ENCODE data around the gene GLI1. TPM values are rescaled to one million over a fixed set of nuclear protein-coding genes. Genes with fewer than 3 reads are reported as not detected.

The GLI1 gene
- total and polyA plus RNA-seq, 5 donors, result 0.59 to 3.1 (median 2.2) TPM

Small RNAs within 50 kb of the gene (microRNA-seq; reads per million reads assigned to microRNA genes)
- 0 to 0.42 reads per million in 2 donors for gene MIR616
- 0 reads per million in 2 donors for gene MIR6758

Other genes starting within 250 kb of the GLI1 start
- gene NXPH4, start 243.0 kb upstream of the GLI1 start, total RNA-seq, result under 1 TPM in 3 of 4 donors, not detected in 1; 0.11 to 0.39 (median 0.29) TPM
- 1.2 TPM for gene NXPH4, start 243.0 kb upstream of the GLI1 start, polyA plus RNA-seq
- gene SHMT2, start 230.1 kb upstream of the GLI1 start, total RNA-seq, result 10 to 100 TPM; 27.4 to 33.2 (median 29.9) TPM
- gene SHMT2, start 230.1 kb upstream of the GLI1 start, polyA plus RNA-seq, result 17.9 TPM
- gene STAC3, start 208.6 kb upstream of the GLI1 start, total RNA-seq, result 1 to 10 TPM in 3 of 4 donors, under 1 TPM in 1; 0.91 to 2.3 (median 1.6) TPM
- gene STAC3, start 208.6 kb upstream of the GLI1 start, polyA plus RNA-seq, result 1.2 TPM
- 10 to 100 TPM; 68.3 to 85.2 (median 76.5) TPM for gene R3HDM2, start 28.7 kb upstream of the GLI1 start, total RNA-seq
- gene R3HDM2, start 28.7 kb upstream of the GLI1 start, polyA plus RNA-seq, result 23.1 TPM
- not detected for gene INHBC, start 25.0 kb upstream of the GLI1 start, total RNA-seq
- not detected for gene INHBC, start 25.0 kb upstream of the GLI1 start, polyA plus RNA-seq
- not detected for gene INHBE, start 4.5 kb upstream of the GLI1 start, total RNA-seq
- gene INHBE, start 4.5 kb upstream of the GLI1 start, polyA plus RNA-seq, result not detected
- gene ARHGAP9, start 20.1 kb downstream of the GLI1 start, total RNA-seq, result 10 to 100 TPM in 1 of 4 donors, 1 to 10 TPM in 3; 4.8 to 10.2 (median 7.5) TPM
- 3.0 TPM for gene ARHGAP9, start 20.1 kb downstream of the GLI1 start, polyA plus RNA-seq
- gene MARS1, start 28.3 kb downstream of the GLI1 start, total RNA-seq, result 10 to 100 TPM; 68.6 to 89.8 (median 72.8) TPM
- 54.9 TPM for gene MARS1, start 28.3 kb downstream of the GLI1 start, polyA plus RNA-seq
- 10 to 100 TPM; 21.8 to 34.7 (median 22.3) TPM for gene DDIT3, start 60.7 kb downstream of the GLI1 start, total RNA-seq
- 54.6 TPM for gene DDIT3, start 60.7 kb downstream of the GLI1 start, polyA plus RNA-seq
- gene MBD6, start 63.0 kb downstream of the GLI1 start, total RNA-seq, result 10 to 100 TPM; 35.7 to 50.9 (median 41.6) TPM
- gene MBD6, start 63.0 kb downstream of the GLI1 start, polyA plus RNA-seq, result 16.4 TPM
- gene DCTN2, start 87.4 kb downstream of the GLI1 start, total RNA-seq, result 10 to 100 TPM; 88.6 to 92.4 (median 89.5) TPM
- 99.2 TPM for gene DCTN2, start 87.4 kb downstream of the GLI1 start, polyA plus RNA-seq
- gene KIF5A, start 90.3 kb downstream of the GLI1 start, total RNA-seq, result under 1 TPM; 0.09 to 0.31 (median 0.20) TPM
- 0.20 TPM for gene KIF5A, start 90.3 kb downstream of the GLI1 start, polyA plus RNA-seq
- gene PIP4K2C, start 131.4 kb downstream of the GLI1 start, total RNA-seq, result 10 to 100 TPM; 14.9 to 17.1 (median 15.6) TPM
- gene PIP4K2C, start 131.4 kb downstream of the GLI1 start, polyA plus RNA-seq, result 8.7 TPM
- 10 to 100 TPM; 29.3 to 44.6 (median 38.1) TPM for gene DTX3, start 145.0 kb downstream of the GLI1 start, total RNA-seq
- 28.9 TPM for gene DTX3, start 145.0 kb downstream of the GLI1 start, polyA plus RNA-seq
- gene ARHGEF25, start 151.7 kb downstream of the GLI1 start, total RNA-seq, result 10 to 100 TPM; 14.0 to 22.6 (median 18.1) TPM
- gene ARHGEF25, start 151.7 kb downstream of the GLI1 start, polyA plus RNA-seq, result 21.3 TPM
- 1 to 10 TPM; 1.2 to 2.5 (median 2.2) TPM for gene B4GALNT1, start 173.4 kb downstream of the GLI1 start, total RNA-seq
- gene B4GALNT1, start 173.4 kb downstream of the GLI1 start, polyA plus RNA-seq, result 3.3 TPM
- 100 to 1,000 TPM; 145 to 168 (median 154) TPM for gene OS9, start 234.3 kb downstream of the GLI1 start, total RNA-seq
- 127 TPM for gene OS9, start 234.3 kb downstream of the GLI1 start, polyA plus RNA-seq